Body of pancreas (tissue), 4 donors: ENCODE data around the gene ELAC2.

Experiments used
- POLR2A ChIP-seq, 3 donors: fragments of 450-650 bp; IDR thresholded peaks; one replicate each; pipeline ENCODE4 v1.6.1; 2016; ENCODE audit warnings: antibody characterized with exemption in 3 of 3, mild to moderate bottlenecking in 2 of 3
- TF ChIP-seq, protein P1 (sequence below), 7 experiments: fragments of 450-650 bp in 4 of 7; fragments of 200-600 bp in 3 of 7; sonication (generic) in 3 of 7; IDR thresholded peaks; one replicate each; pipeline ENCODE4 v1.5.1; 2016 to 2019; ENCODE audit warnings: antibody characterized with exemption in 7 of 7

DNA sequence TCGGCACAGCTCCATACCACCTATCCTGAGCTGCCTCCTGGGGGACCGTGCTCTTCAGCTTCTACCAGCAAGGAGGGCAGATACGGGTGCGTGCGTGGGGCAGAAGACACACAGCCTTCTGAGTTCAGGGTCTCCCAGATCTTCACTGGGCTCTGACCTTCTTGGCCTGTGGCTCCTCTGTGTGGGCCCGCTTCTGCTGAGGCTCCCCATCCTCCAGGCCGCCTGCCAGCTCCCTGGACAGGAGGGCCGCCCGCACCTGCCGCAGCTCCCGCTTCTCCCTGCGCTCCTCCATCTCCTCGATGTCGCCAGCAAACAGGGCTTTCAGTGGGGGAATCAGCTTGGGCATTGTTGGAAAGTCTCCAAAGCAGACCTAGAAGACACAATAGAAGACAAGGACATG lies 25.2 kb downstream of the ELAC2 start:
- no peak for TF ChIP-seq POLR2A (IDR thresholded peaks at IDR 0.05)
- TF ChIP-seq, protein P1, sequence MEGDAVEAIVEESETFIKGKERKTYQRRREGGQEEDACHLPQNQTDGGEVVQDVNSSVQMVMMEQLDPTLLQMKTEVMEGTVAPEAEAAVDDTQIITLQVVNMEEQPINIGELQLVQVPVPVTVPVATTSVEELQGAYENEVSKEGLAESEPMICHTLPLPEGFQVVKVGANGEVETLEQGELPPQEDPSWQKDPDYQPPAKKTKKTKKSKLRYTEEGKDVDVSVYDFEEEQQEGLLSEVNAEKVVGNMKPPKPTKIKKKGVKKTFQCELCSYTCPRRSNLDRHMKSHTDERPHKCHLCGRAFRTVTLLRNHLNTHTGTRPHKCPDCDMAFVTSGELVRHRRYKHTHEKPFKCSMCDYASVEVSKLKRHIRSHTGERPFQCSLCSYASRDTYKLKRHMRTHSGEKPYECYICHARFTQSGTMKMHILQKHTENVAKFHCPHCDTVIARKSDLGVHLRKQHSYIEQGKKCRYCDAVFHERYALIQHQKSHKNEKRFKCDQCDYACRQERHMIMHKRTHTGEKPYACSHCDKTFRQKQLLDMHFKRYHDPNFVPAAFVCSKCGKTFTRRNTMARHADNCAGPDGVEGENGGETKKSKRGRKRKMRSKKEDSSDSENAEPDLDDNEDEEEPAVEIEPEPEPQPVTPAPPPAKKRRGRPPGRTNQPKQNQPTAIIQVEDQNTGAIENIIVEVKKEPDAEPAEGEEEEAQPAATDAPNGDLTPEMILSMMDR (IDR thresholded peaks at IDR 0.05), result no peak
